Measurements from ENCODE around the gene CCR8. TPM values are rescaled to one million over a fixed set of nuclear protein-coding genes. Genes with fewer than 3 reads are reported as not detected.

Gene CCR8
- total and polyA plus RNA-seq, 2 donors (not counting 1 experiment from before 2014, with no cell fraction given) = not detected

DNA sequence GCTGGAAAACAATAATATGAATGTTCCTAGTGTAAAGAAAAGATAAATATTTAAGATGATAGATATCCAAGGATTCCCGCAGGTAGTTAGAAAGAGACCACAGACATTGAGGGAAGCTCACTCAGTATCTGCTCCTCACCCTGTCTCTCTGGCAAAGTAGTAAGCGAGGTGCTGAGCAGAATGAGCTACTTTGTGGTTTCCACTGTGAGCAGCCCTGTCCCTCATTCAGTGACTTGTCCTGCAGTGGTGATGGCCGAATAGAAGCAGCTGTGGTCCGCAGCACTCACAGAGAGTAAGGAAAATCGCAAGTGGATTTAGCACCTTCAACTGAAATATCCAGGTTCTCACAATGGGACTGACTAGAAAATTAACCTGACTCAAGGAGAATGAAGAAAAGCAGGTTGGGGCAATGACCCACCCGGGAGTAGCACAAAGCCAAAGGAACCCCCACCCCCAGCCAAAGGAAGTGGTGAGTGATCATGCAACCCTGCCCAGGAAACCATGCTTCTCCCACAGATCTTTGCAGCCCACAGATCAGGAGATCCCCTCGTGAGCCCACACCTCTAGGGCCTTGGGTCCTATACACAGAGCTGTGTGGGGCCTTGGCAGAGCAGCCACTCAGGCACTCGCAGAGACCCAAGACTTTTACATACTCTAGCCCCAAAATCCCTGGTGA, 31.9 kb downstream of the CCR8 start:
- Mint-ChIP-seq H3K4me1 (peaks cover 6% of the 10 kb centered on the region), H3K27ac (no peak overlapping the region), H3K9me3 (ENCODE audit: insufficient read depth) (no peaks in the 10 kb centered on the region), H3K27me3 (no peaks in the 10 kb centered on the region), H3K4me3 (no peak overlapping the region)
- ChIA-PET POLR2A (no interaction called here), CTCF (interaction anchor here (1.1 kb wide), 1 partner anchor 86 kb away, joined by 4 read pairs; no protein-coding TSS in a partner anchor)
- TF ChIP-seq CTCF (IDR thresholded peaks at IDR 0.05) = no peak
- TF ChIP-seq EZH2 (IDR thresholded peaks at IDR 0.05; ENCODE audit: borderline replicate concordance, insufficient read depth, low read depth, low read length, poor library complexity, severe bottlenecking) = no peak
- H3K36me3 ChIP-seq (replicated peaks in 1 of 2; ENCODE audit: control extremely low read depth in 1 of 2, control insufficient read depth in 1 of 2, extremely low read depth in 1 of 2, insufficient read depth in 2 of 2, low read length in 1 of 2) = no peaks in the 10 kb centered on the region
- H3K4me1 ChIP-seq (ENCODE audit: control insufficient read depth in 2 of 2, insufficient read depth in 2 of 2, low read length in 2 of 2) = peaks cover 3 to 4% of the 10 kb centered on the region in 2 donors
- H3K27ac ChIP-seq (ENCODE audit: low read length in 2 of 2) = no peak overlapping the region
- no peaks in the 10 kb centered on the region for H3K27me3 ChIP-seq (replicated peaks in 1 of 4; ENCODE audit: control extremely low read depth in 1 of 4, control insufficient read depth in 3 of 4, insufficient read depth in 4 of 4, low read length in 3 of 4)
- no peaks in the 10 kb centered on the region for H4K20me1 ChIP-seq (ENCODE audit: control insufficient read depth, insufficient read depth, low read length, poor library complexity, severe bottlenecking)
- H3K9ac ChIP-seq (ENCODE audit: low read length) = no peak overlapping the region
- 57% methylated on average over 6 of the region's 8 CpGs for WGBS (ENCODE audit: insufficient coverage)
- DNase-seq (no peak), ATAC-seq (ENCODE audit: low read depth) (no peak)
- H3K4me3 ChIP-seq (ENCODE audit: control extremely low read depth in 1 of 5, extremely low read depth in 1 of 5, insufficient read depth in 1 of 5, low read depth in 2 of 5, low read length in 4 of 5) = no peak overlapping the region
- no peak overlapping the region for H2AFZ ChIP-seq (ENCODE audit: insufficient read depth, low read depth, low read length, poor library complexity, severe bottlenecking)
- H3K79me2 ChIP-seq (ENCODE audit: control insufficient read depth, insufficient read depth, low read length) = no peaks in the 10 kb centered on the region
- intact Hi-C loops (cut with micrococcal nuclease) = no loop called here
- no peak overlapping the region for H3K4me2 ChIP-seq (replicated peaks; ENCODE audit: low read depth, low read length, poor library complexity, severe bottlenecking)
- H3K9me3 ChIP-seq (ENCODE audit: control extremely low read depth in 1 of 3, control insufficient read depth in 2 of 3, insufficient read depth in 1 of 3, low read length in 2 of 3) = no peaks in the 10 kb centered on the region

- Histone ChIP-seq H3K9ac (ENCODE audit: low read length) (no peak overlapping the region), H3K4me1 (ENCODE audit: control insufficient read depth in 2 of 2, insufficient read depth in 2 of 2, low read length in 2 of 2) (peaks cover 3 to 4% of the 10 kb centered on the region in 2 donors), H3K27ac (ENCODE audit: low read length in 2 of 2) (no peak overlapping the region), H3K79me2 (ENCODE audit: control insufficient read depth, insufficient read depth, low read length) (no peaks in the 10 kb centered on the region), H3K4me3 (ENCODE audit: control extremely low read depth in 1 of 5, extremely low read depth in 1 of 5, insufficient read depth in 1 of 5, low read depth in 2 of 5, low read length in 4 of 5) (no peak overlapping the region), H2AFZ (ENCODE audit: insufficient read depth, low read depth, low read length, poor library complexity, severe bottlenecking) (no peak overlapping the region), H3K36me3 (replicated peaks in 1 of 2; ENCODE audit: control extremely low read depth in 1 of 2, control insufficient read depth in 1 of 2, extremely low read depth in 1 of 2, insufficient read depth in 2 of 2, low read length in 1 of 2) (no peaks in the 10 kb centered on the region), H3K9me3 (ENCODE audit: control extremely low read depth in 1 of 3, control insufficient read depth in 2 of 3, insufficient read depth in 1 of 3, low read length in 2 of 3) (no peaks in the 10 kb centered on the region), H3K4me2 (replicated peaks; ENCODE audit: low read depth, low read length, poor library complexity, severe bottlenecking) (no peak overlapping the region), H3K27me3 (replicated peaks in 1 of 4; ENCODE audit: control extremely low read depth in 1 of 4, control insufficient read depth in 3 of 4, insufficient read depth in 4 of 4, low read length in 3 of 4) (no peaks in the 10 kb centered on the region), H4K20me1 (ENCODE audit: control insufficient read depth, insufficient read depth, low read length, poor library complexity, severe bottlenecking) (no peaks in the 10 kb centered on the region)
- intact Hi-C loops (cut with micrococcal nuclease) = no loop called here
- ATAC-seq (ENCODE audit: low read depth) = no peak
- TF ChIP-seq CTCF (IDR thresholded peaks at IDR 0.05) (no peak), EZH2 (IDR thresholded peaks at IDR 0.05; ENCODE audit: borderline replicate concordance, insufficient read depth, low read depth, low read length, poor library complexity, severe bottlenecking) (no peak)
- no peak for DNase-seq
- H3K27ac Mint-ChIP-seq = no peak overlapping the region
- H3K27me3 Mint-ChIP-seq = no peaks in the 10 kb centered on the region
- H3K4me3 Mint-ChIP-seq = no peak overlapping the region
- ChIA-PET POLR2A (no interaction called here), CTCF (no interaction called here)
- H3K4me1 Mint-ChIP-seq = peaks cover 6% of the 10 kb centered on the region
- 64% methylated on average over 2 of the region's 3 CpGs for WGBS (ENCODE audit: insufficient coverage)
- no peaks in the 10 kb centered on the region for H3K9me3 Mint-ChIP-seq (ENCODE audit: insufficient read depth)
These were observed 32.7 kb downstream of the CCR8 start for GRCh38 chr3:39362192-39362591.

All from B cell (primary cell).